ENCODE data around the gene AKR1A1.
"Not testable (repeated sequence)": the region's sequence is repeated elsewhere in the genome, so short reads cannot be mapped to it uniquely, and the experiment has no call there.

Gene AKR1A1

DNA sequence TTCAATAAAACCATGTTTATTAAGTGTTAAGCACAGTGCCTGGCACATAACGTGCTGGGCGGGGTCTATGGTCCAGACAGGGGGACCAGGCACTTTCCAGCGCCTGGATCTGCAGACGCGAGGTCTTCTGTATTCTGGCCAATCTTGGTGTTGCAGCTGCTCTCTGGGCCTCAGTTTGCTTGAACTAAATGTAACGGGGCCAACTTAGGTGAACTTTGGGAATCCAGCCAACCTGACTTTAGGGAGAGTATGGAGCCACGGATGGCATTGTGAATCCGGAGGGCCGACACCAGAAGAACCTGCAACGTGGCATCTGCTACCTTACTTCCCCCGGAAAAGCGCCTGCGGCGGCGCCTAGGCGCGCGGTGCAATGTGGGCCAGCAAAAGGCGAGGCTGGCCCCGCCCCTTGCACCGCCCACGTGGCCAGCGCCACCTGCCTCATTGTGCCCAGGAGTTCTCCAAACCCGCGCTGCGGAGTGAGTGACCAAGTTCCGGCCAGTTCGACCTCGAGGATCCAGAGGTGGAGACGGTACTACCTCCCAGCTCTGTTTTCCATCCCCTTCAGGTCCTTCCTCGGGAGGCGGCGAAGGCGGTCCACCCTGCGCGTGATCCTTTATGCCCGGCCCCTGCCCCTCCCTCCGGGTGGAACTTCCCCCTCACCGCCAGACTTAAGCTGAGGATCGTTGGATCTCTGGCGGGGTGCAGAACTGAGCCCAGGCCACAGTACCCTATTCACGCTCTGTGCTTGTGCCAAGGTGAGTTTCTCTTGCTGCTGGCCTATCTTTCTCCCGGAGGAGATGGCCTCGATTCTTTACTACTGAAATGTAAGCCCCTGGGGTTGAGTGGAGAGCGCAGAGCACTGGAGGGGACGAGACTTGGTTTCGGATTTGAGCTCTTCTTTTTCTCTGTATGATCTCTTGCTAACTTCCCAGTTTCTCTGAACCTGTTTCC lies at the start of gene AKR1A1:
TSS of gene AKR1A1 (plus strand) at position 426 of the 951 bp plus-strand sequence. CDS start 10,969 bp downstream, outside the sequence.
- peak; percentile 85 for DNase-seq

DNA sequence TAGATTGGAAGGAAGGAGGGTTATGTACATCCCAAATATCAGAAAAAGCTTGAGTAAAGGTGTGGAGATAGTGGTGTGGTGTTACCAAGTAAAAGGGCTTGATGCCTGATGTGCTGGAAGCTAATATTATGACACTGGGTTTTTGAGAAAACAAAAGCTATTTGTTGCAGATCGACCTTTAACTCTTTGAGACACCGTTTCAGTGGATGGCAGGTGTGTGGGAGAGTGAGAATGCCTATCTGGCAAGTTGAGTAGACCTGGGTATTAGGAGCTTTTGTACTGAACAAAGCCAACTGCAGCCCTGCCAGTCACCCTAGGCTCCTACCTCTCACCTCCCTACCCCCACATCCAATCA lies 49.1 kb upstream of the AKR1A1 start:
- DNase-seq, result no peak

DNA sequence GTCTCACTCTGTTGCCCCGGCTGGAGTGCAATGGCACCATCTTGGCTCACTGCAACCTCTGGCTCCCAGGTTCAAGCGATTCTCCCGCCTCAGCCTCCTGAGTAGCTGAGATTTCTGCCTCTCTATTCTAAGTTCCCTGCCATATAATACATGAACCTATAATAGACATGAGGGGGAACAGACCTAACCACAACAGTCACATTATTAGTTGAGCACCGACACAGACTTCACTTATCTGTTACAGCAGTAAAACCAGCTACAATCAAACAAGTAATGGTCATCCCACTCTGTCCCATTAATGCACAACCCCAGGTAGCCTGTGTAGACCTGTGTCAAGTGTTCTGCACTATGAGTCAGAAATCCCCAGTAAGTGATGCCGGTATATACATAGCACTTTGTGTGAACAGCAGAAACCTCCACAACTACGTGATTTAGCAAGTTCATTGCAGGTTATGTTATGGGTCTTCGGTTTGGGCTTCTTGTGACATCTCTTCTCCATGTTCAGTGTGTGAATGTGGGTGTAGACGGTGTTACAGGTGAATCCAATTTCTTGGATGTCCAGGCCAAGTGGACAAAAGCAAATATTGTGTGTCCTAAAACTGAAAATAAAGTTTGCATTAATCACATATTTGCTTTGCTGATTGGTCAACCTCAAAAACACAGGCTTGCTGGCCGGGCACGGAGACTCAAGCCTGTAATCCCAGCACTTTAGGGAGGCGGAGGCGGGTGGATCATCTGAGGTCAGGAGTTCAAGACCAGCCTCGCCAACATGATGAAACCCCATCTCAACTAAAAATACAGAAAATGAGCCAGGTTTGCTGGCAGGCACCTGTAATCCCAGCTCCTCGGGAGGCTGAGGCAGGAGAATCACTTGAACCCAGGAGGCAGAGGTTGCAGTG lies 46.9 kb upstream of the AKR1A1 start:
- no peak for DNase-seq

DNA sequence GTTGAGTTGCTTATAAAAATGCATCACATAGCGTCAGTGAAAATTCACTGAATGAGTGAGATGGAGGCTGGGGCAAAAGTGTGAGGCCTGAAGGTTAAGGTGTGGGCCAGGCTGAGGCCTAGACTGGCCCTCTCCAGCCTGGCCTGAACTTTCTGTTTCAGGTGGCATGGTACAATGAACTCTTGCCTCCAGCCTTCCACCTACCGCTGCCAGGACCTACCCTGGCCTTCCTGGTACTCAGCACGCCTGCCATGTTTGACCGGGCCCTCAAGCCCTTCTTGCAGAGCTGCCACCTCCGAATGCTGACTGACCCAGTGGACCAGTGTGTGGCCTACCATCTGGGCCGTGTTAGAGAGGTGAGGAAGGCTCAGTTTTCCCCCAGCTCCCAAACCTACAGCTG lies 43.4 kb upstream of the AKR1A1 start:
- DNase-seq, result no peak

DNA sequence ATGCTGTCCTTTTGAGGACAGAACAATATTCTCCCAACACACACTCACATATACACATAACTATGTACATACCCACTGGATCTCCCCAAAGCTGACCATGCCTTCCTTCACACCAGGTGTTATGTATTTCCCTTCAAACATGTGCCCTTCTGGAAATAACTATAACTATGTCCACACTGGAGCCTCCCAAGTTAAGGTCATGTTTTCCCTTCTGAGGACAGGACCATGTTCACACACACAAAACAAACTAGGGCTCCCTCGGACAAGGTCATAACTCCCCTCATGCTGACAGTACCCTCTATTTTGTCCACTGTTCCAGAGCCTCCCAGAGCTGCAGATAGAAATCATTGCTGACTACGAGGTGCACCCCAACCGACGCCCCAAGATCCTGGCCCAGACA lies 42.7 kb upstream of the AKR1A1 start:
- no peak for DNase-seq

DNA sequence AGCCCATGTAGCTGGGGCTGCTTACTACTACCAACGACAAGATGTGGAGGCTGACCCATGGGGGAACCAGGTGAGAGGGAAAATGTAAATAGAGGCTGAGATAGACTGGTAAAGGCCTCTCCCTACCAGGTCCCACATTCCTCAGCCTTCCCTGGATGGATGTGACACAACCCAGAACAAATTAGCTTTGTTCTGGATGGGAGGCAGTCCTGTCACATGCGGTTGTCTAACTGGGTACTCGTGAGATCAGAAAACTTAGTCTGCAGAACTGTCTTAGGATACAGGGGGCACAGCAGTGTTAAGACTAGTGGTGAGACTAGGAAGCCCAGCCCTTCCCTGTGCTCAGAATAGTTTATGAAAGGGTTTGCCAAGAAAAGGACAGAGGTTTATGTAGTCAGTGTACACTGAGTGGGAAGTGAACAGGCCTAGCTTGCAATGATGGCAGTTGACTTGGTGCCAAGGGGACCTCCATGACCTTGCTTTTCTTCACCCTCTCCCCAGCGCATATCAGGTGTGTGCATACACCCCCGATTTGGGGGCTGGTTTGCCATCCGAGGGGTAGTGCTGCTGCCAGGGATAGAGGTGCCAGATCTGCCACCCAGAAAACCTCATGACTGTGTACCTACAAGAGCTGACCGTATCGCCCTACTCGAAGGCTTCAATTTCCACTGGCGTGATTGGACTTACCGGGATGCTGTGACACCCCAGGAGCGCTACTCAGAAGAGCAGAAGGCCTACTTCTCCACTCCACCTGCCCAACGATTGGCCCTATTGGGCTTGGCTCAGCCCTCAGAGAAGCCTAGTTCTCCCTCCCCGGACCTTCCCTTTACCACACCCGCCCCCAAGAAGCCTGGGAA lies 42.1 kb upstream of the AKR1A1 start:
- DNase-seq, result peak; percentile 44

DNA sequence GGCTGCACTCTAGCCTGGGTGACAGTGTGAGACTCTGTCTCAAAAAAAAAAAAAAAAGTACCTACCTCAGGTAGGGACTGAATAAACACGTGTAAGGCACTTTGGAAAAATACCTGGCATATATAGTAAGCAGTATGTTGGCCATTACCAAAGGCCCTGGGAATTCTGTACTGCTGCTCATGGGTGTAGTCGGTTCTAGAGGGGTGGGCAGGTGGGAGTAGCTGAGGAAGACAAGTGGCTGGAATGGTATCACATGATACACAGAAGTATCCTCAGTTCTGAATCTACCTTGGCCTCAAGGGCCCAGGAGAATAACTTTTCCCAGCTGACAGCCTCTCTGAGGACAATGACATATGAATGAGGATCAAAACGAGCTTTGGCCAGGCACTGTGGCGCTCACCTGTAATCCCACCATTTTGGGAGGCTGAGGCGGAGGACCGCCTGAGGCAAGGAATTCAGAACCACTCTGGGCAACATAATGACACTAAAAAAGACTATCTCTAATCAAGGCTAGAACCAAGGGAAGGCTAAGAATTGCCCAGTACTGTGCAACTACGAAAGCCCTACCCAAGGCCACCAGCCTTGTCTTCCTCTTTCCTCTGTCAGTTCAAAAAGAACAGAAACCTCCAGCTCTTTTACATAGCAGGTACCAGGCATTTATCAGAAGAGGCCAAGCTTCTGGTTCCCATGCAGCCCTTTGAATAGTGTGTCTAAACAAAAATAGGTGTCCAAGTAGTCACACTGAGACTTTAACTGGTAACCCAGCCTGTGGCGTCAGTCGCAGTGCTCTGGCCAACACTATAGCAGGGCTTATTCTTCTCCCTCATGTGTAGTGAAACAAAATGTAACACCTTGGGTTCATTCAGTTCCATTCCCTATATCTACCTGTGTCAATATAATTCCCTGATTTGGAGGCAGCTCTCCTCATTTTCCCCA lies 40.3 kb upstream of the AKR1A1 start:
- no peak for DNase-seq

DNA sequence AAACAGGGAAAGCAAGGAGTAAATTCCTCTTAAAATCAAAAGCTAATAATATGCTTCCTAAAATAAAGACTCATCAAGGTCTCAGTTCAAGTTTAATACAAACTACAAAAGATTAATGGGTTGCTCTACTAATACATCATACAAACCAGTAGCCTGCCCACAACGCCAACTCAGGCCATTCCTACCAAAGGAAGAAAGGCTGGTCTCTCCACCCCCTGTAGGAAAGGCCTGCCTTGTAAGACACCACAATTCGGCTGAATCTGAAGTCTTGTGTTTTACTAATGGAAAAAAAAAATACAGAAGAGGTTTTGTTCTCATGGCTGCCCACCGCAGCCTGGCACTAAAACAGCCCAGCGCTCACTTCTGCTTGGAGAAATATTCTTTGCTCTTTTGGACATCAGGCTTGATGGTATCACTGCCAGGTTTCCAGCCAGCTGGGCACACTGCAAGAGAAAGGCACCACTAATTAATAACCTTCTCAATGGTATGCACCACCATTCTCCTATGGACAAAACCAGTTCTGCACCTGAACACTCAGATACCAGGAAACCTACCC lies 39.6 kb upstream of the AKR1A1 start:
- DNase-seq, result no peak

DNA sequence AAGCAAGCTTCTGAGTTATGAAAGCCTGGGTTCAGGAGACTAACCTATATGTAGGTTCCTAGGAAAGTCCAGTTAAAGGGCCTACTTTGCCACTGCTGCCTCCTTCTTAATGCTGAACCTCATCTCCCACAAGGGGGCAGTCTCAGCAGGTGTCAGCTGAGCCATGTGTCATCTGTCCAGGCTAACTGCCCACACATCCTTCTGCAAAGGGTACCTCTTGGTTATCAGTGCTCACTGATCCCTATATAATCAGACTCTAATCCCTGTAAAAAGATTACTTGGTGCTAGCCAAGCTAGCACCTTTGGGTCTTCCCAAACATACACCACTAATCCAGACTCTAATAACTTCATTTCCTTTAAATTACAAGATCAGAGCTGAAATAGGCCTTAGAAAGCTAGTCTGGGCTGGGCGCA lies 38.0 kb upstream of the AKR1A1 start:
- DNase-seq, result no peak

DNA sequence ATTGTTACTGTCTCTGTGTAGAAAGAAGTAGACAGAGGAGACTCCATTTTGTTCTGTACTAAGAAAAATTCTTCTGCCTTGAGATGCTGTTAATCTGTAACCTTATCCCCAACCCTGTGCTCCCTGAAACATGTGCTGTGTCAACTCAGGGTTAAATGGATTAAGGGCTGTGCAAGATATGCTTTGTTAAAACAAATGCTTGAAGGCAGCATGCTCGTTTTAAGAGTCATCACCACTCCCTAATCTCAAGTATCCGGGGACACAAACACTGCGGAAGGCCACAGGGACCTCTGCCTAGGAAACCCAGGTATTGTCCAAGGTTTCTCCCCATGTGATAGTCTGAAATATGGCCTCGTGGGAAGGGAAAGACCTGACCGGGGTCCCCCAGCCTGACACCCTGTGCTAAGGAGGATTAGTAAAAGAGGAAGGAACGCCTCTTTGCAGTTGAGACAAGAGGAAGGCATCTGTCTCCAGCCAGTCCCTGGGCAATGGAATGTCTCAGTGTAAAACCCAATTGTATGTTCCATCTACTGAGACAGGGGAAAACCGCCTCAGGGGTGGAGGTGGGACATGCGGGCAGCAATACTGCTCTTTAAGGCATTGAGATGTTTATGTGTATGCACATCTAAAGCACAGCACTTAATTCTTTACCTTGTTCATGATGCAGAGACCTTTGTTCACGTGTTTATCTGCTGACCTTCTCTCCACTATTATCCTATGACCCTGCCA lies 36.9 kb upstream of the AKR1A1 start:
- not testable (repeated sequence) for DNase-seq

DNA sequence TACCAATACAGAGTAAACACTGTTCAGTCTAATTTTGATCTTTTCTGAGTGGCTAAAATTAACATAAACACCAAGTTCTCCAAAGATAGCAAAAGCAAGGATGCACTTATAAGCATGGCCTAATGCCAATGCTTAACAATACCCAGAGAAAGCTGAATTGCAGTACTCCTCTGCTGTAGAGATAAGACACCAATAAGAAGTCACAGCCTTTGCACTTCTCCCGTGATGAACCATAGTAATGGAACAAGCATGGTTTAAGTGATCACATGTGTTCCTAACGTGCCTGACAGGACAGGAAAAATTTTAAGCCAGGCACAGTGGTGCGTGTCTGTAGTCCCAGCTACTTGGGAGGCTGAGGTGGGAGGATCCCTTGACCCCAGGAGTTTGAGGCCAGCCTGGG lies 34.6 kb upstream of the AKR1A1 start:
- no peak for DNase-seq

DNA sequence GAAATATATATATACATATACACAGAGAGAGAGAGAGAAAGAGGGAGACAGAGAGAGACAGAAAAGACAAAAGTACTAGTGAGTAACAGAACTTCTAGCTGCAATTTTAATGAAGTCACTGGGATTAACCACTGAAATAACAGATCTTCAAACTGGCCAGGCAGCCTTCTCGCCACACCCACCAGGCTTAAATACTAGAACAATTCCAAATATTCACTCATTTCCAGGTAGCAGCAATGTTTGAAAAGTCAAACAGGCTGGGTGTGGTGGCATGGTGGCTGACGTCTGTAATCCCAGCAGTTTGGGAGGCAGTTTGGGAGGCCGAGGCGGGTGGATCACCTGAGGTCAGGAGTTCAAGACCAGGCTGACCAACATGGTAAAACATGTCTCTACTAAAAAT lies 34.2 kb upstream of the AKR1A1 start:
- DNase-seq, result no peak

DNA sequence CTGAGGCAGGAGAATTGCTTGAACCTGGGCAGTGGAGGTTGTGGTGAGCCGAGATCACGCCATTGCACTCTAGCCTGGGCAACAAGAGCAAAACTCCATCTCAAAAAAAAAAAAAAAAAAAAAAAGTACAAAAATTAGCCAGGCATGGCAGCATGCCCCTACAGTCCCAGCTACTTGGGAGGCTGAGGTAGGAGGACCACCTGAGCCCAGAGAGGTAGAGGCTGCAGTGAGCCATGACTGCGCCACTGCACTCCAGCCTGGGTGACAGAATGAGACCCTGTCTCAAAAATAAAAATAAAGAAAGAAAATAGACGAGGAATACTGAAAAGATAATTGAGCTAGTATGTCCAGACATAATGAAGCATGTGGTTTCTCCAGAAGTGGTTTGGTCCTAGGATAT lies 32.3 kb upstream of the AKR1A1 start:
- DNase-seq, result not testable (repeated sequence)

DNA sequence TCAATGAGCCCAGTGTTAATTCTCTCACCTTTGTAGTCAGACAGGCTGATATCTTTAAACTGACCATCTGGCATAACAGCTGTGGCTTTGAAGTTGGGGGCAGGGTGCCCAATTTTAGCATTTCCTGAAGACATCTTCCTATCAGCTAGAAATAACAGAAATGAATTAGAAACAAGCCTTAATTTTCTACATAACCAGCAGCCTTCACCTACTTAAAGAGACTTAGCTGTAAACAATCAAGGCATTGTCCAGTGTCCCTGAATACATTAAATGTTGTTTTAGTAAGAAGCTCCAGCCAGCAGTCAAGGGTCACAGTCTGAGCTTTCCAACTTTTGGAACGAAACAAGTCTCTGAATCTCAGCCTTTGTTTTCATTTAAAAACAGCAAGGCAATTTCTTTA lies 31.7 kb upstream of the AKR1A1 start:
- peak; percentile 85 for DNase-seq

DNA sequence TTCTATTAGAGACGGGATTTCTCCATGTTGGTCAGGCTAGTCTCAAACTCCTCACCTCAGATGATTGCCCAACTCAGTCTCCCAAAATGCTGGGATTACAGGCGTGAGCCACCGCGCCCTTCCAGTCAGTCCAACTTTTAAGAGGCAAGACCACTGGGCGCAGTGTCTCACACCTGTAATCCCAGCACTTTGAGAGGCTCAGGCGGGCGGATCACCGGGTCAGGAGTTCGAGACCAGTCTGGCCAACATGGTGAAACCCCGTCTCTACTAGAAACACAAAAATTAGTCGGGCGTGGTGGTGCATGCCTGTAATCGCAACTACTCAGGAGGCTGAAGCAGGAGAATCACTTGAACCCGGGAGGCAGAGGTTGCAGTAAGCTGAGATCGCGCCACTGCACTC lies 30.9 kb upstream of the AKR1A1 start:
- DNase-seq, result not testable (repeated sequence)

DNA sequence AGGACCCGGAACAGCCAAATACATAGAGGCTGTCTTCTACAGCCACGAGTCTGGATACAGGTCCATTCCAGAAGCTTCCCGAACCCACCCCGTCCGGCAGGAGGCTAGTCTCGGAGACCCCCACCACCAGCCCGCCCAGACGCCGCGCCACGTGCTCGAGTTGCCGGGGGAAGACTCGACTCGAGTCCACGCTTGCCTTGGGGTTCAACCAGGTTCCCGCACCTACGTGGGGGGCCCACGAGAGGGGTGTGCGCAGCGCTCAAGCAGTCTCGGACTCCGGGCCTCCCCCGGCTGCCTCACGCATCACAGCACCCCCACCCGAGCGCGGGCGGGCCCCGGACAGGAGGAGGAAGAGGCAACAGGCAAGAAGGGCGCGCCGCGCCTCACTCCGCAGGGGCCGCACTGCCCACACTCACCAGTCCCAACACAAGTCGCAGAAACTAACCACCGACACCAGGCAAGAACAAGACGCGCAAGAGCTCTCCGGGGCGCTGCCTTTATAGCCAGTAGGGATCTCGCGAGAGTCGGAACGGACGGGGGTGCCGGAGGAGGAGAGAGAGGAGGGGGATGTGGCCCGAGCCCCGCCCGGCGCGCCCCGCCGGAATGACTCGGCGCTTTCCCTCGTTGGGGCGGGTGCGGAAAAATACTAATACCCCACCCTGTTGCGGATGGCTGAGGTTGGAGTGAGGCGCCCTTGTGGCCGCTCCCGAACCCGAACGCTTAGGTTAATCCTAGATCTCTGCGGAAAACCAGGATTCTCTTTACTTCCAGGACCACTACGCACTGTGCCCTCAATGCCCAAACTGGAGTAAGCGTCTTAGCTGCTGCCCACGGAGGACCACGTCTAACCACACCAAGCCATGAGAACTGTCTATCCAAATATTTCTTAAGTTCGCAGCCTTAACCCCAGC lies 29.0 kb upstream of the AKR1A1 start, which contains the start of gene PRDX1:
TSS of gene PRDX1 (minus strand) at position 472 of the 911 bp plus-strand sequence. CDS start 2,841 bp downstream, outside the sequence.
- DNase-seq, result peak; percentile 88

DNA sequence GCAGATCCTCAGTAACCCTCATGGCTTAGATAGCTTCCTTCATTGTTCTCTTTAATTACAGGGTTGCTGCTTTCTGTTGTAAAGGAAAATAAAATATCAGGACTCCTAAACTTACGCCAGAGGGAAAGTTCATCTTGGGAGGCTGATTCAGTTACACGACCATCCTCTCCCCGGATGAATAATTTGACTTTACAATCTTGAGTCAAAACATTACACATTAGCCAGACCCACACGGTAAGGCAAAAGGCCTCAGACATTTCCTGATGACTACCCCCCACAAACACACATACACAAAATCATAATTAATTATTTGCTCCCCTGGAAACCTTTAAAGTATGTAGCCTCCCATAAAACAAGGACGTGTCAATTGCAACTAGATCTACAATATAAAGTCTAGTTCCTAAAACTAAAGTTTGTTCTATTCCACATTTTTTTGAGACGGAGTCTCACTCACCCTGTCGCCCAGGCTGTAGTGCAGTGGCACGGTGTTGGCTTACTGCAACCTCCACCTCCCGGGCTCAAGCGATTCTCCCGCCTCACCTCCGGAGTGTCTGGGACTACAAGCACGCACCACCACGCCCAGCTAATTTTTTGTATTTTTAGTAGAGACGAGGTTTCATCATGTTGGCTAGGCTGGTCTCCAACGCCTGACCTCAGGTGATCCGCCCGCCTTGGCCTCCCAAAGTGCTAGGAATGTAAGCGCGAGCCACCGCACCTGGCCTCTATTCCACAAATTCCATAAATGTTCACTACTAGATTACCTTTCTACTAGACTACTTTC lies 28.1 kb upstream of the AKR1A1 start:
- no peak for DNase-seq

DNA sequence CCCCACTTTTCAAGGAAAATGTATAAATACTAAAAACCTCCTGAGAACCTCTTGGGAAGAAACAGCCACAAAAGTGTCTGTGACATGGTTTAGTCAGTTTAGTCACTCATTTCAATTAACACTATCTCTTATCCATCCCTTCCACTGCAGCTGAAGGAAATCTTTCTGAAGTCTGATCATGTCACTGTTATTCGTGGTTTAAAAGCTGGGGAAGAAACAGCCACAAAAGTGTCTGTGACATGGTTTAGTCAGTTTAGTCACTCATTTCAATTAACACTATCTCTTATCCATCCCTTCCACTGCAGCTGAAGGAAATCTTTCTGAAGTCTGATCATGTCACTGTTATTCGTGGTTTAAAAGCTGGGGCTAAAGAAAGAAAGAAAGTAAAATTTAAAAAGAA lies 27.1 kb upstream of the AKR1A1 start:
- DNase-seq, result not testable (repeated sequence)
